IgD-negative memory B cell (primary cell): ENCODE measurements around the gene ATXN7L2. TPM values are rescaled to one million over a fixed set of nuclear protein-coding genes. Genes with fewer than 3 reads are reported as not detected.
"Not testable (repeated sequence)": the region's sequence is repeated elsewhere in the genome, so short reads cannot be mapped to it uniquely, and the experiment has no call there.

Source experiments
- H3K27ac Mint-ChIP-seq, 3 donors: one replicate each; pipeline ENCODE4 v1.8.0; 2020 to 2022; ENCODE audit warnings: mild to moderate bottlenecking in 3 of 3, mixed read lengths in 3 of 3, moderate library complexity in 1 of 3
- H3K27me3 Mint-ChIP-seq: one replicate; pipeline ENCODE4 v1.8.0; 2021; ENCODE audit warnings: mixed read lengths
- H3K36me3 Mint-ChIP-seq: one replicate; pipeline ENCODE4 v1.8.0; 2020; ENCODE audit warnings: mild to moderate bottlenecking, mixed read lengths
- H3K4me1 Mint-ChIP-seq, 3 donors: one replicate each; pipeline ENCODE4 v1.8.0; 2020 to 2022; ENCODE audit warnings: mixed read lengths in 3 of 3, mild to moderate bottlenecking in 1 of 3
- H3K4me3 Mint-ChIP-seq, 4 donors: one replicate each; pipeline ENCODE4 v1.8.0; 2020 to 2022; ENCODE audit warnings: mild to moderate bottlenecking in 4 of 4, mixed read lengths in 4 of 4, moderate library complexity in 3 of 4
- H3K9me3 Mint-ChIP-seq, 3 donors: one replicate each; pipeline ENCODE4 v1.8.0; 2020 to 2021; ENCODE audit warnings: mixed read lengths in 3 of 3, mild to moderate bottlenecking in 1 of 3
- polyA plus RNA-seq: library from polyadenylated mRNA; unstranded; fragments of 300-500 nt; fragmentation: Illumina TruSeq; gene quantifications from one replicate; pipeline ENCODE4 v1.2.3, GENCODE V29; 2021

ATXN7L2 gene, protein sequence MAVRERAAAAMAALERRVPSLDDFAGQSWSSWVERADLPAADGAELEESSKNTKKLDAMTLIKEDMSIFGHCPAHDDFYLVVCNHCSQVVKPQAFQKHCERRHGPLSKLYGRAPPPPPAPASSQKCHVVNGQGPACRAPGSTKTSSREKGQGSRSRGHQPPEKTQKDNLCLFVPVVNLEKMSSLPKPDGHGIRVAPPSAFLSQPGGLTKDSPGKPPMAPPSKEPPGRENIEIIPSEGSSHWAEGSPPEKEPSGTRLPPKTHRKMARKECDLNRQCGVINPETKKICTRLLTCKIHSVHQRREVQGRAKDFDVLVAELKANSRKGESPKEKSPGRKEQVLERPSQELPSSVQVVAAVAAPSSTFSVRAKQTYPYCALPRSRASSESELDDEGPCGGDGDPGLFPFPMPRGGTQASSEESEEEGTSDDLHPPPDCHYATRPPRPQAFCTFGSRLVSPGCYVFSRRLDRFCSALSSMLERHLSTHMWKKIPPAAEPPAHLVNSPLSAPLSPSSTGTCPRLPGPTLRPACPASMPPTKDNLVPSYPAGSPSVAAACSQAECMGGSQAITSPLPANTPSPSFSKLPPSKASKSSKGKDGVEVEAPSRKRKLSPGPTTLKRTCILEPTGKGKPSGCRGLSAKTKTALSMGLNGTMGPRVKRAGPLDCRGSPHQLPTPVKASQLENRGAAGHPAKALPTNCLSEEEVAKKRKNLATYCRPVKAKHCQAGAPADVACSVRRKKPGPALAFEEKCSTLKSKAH
- 7.3 TPM for polyA plus RNA-seq

- Mint-ChIP-seq H3K27ac (peak within 1 kb of the TSS; percentile 82 to 92 (median 85)), H3K4me1 (peaks cover 9 to 18% (median 12%) of the 10 kb centered on the region in 3 donors), H3K36me3 (no peaks in the 10 kb centered on the region), H3K4me3 (peak within 1 kb of the TSS; percentile 92 to 97 (median 96)), H3K9me3 (no peaks in the 10 kb centered on the region), H3K27me3 (peaks cover 7% of the 10 kb centered on the region)
These were observed at the start of gene ATXN7L2 for GRCh38 chr1:109483672-109484518. Gene ATXN7L2, plus strand, starts transcription at chr1:109483905. Its CDS starts 49 bp downstream, at chr1:109483954.

- Mint-ChIP-seq H3K4me1 (no peaks in the 10 kb centered on the region), H3K4me3 (no peak overlapping the region), H3K9me3 (peaks cover 2 to 7% (median 2%) of the 10 kb centered on the region in 3 donors), H3K27me3 (peaks cover 1% of the 10 kb centered on the region), H3K27ac (no peak overlapping the region), H3K36me3 (no peaks in the 10 kb centered on the region)
These were observed 49.2 kb upstream of the ATXN7L2 start for GRCh38 chr1:109434484-109434883.

DNA sequence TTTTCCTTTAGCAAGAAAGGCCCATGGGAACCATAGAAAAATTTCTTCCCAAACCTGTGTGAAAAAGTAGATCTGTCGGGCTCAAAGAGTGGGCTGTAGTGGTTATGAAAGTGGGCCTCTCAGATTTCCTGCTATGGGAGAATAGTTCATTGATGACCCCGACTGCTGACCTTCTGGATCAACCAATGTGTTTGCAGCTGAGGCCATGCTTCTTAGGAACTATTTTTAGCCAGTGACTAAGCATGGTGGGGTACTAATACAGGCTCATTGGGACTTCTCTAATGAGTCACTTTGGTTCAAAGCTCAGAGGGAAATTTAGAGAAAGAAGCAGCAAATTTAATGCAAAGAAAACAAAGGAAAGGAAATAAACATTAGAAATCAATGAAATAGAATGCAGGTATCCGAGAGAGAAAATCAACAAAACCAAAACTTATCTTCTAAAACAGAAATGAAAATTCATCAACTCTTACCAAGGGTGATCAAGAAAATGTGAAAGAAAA lies 44.9 kb upstream of the ATXN7L2 start:
- Mint-ChIP-seq H3K4me3 (no peak overlapping the region), H3K9me3 (peaks cover 0 to 7% (median 2%) of the 10 kb centered on the region in 3 donors), H3K36me3 (no peaks in the 10 kb centered on the region), H3K4me1 (no peaks in the 10 kb centered on the region), H3K27ac (no peak overlapping the region), H3K27me3 (peaks cover 1% of the 10 kb centered on the region)

- Mint-ChIP-seq H3K9me3 (no peaks in the 10 kb centered on the region), H3K36me3 (no peaks in the 10 kb centered on the region), H3K4me1 (peaks cover 0 to 2% (median 0%) of the 10 kb centered on the region in 3 donors), H3K4me3 (no peak overlapping the region), H3K27ac (no peak overlapping the region), H3K27me3 (no peaks in the 10 kb centered on the region)
These were observed 42.6 kb upstream of the ATXN7L2 start for GRCh38 chr1:109441069-109441468.

DNA sequence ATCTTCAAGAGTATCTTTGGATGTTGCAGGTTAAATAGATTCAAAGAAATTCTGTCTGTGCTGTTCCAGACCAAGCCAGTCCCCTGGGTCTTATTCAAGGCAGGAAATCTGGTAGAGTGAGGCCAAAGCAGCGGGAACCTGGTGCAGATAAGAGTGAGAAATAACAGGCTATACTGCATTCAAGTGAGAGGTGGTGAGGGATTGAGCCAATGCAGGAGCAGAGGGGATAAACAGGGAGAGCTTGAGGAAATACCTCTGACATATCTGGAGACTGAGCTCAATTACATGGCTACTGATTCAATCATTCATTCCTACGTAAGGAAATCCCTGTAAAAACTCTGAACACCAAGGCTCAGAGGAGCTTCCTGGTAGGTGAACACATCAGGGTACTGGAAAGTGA lies 40.2 kb upstream of the ATXN7L2 start:
- Mint-ChIP-seq H3K36me3 (no peaks in the 10 kb centered on the region), H3K27me3 (peaks cover 3% of the 10 kb centered on the region), H3K4me1 (peaks cover 0 to 2% (median 2%) of the 10 kb centered on the region in 3 donors), H3K27ac (no peak overlapping the region), H3K9me3 (no peaks in the 10 kb centered on the region), H3K4me3 (no peak overlapping the region)

DNA sequence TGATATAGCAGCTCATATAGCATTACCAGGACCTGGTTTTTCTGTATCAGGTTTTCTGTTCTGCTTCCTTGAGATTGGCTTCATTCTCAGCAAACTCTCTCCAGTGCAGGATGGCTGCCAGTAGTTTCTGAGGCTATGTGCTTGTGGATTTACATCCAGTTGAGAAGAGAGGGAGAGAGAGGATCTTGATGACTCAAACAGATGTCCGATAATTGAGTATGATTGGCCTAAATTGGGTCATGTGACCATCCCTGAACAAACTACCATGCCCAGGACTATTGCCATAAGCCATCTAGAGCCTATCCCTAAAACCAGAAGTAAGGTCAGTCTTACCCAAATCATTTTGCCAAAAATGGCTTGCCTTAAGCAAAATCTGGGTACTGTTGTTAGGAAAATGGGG lies 39.4 kb upstream of the ATXN7L2 start:
- H3K4me1 Mint-ChIP-seq: peaks cover 0 to 2% (median 2%) of the 10 kb centered on the region in 3 donors
- no peak overlapping the region for H3K27ac Mint-ChIP-seq
- H3K9me3 Mint-ChIP-seq: no peaks in the 10 kb centered on the region
- no peak overlapping the region for H3K4me3 Mint-ChIP-seq
- peaks cover 3% of the 10 kb centered on the region for H3K27me3 Mint-ChIP-seq
- no peaks in the 10 kb centered on the region for H3K36me3 Mint-ChIP-seq

DNA sequence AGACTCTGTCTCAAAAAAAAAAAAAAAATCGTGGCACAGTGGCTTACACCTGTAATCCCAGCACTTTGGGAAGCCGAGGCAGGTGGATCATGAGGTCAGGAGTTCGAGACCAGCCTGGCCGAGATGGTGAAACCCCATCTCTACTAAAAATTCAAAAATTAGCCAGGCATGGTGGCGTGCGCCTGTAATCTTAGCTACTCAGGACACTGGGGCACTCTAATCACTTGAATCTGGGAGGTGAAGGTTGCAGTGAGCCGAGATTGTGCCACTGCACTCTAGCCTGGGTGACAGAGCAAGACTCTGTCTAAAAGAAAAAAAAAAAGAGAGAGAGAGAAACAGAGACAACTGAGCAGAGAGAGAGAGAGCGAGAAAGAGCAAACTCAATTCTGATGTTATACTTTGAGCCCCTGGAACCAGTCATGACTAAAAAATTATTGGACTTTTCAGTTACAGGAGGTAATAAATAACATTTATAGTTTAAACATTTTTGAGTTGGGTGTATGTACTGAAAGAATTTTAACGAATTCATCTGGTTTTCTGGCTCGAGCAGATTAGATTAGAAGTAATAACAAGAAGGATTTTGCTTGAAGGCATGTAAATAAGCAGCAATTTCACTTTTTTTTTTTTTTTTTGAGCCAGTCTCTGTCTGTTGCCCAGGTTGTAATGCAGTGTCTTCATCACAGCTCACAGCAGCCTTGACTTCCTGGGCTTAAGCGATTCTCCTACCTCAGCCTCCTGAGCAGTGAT lies 37.6 kb upstream of the ATXN7L2 start:
- not testable (repeated sequence) for H3K36me3 Mint-ChIP-seq
- peaks cover 12% of the 10 kb centered on the region for H3K27me3 Mint-ChIP-seq

DNA sequence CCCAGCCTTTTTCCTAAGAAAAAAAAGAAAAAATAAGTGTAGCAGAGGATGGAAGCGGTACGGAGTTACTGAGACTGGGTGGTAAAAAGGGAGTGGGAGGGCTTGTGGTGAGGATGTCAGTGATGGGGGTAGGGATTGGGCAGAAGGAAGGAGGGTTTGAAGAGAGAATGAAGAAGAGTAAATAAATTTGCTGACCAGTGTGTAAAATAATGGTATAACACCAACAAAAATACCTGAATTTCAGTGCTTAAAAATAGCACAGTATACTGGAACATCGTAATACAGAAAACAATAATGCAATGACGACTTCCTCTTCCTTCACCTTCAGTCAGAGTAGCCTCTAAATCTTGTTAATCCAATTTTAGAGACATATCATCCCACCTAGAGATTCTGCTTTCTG lies 36.2 kb upstream of the ATXN7L2 start:
- Mint-ChIP-seq H3K9me3 (peaks cover 0 to 4% (median 3%) of the 10 kb centered on the region in 3 donors), H3K27me3 (peaks cover 12% of the 10 kb centered on the region)

More for the DNA sequence above, 37.6 kb upstream of the ATXN7L2 start:
- H3K9me3 Mint-ChIP-seq, H3K27ac Mint-ChIP-seq, H3K4me3 Mint-ChIP-seq, H3K4me1 Mint-ChIP-seq: not testable (repeated sequence)

GRCh38 chr1:109454497-109455133 lies 29.1 kb upstream of the ATXN7L2 start:
- H3K9me3 Mint-ChIP-seq: peaks cover 10 to 17% (median 16%) of the 10 kb centered on the region in 3 donors
- H3K4me3 Mint-ChIP-seq: no peak overlapping the region
- no peak overlapping the region for H3K27ac Mint-ChIP-seq
- peaks cover 18% of the 10 kb centered on the region for H3K27me3 Mint-ChIP-seq
- H3K36me3 Mint-ChIP-seq: no peaks in the 10 kb centered on the region
- H3K4me1 Mint-ChIP-seq: peaks cover 0 to 2% (median 0%) of the 10 kb centered on the region in 3 donors

More for the DNA sequence above, 36.2 kb upstream of the ATXN7L2 start:
- no peak overlapping the region for H3K4me3 Mint-ChIP-seq
- H3K4me1 Mint-ChIP-seq: peaks cover 0 to 2% (median 2%) of the 10 kb centered on the region in 3 donors
- H3K27ac Mint-ChIP-seq: no peak overlapping the region
- peaks cover 1% of the 10 kb centered on the region for H3K36me3 Mint-ChIP-seq

- Mint-ChIP-seq H3K4me1 (peaks cover 0 to 2% (median 0%) of the 10 kb centered on the region in 3 donors), H3K4me3 (no peak overlapping the region), H3K9me3 (peaks cover 6 to 17% (median 15%) of the 10 kb centered on the region in 3 donors), H3K27me3 (peaks cover 20% of the 10 kb centered on the region), H3K27ac (no peak overlapping the region), H3K36me3 (no peaks in the 10 kb centered on the region)
These were observed 25.9 kb upstream of the ATXN7L2 start for GRCh38 chr1:109457819-109458218.

DNA sequence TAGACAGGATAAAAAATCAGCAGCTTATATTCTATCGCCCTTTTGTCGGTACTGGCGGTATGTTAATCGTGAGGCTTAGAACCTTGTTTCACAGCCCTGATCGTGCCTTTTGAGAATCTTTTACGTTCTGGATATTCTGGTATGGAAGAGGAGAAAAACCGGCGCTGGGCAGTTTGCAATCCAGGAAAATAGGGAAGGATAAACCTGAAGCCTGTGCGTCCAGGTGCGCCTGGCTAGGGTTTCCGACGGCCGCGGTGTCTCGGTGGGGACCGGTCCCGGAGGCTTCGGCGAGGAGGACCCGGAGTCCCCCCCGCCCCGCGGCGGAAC lies 17.6 kb upstream of the ATXN7L2 start:
- Mint-ChIP-seq H3K27ac (peak overlapping the region in 1 of 3 donors; percentile 64), H3K36me3 (no peaks in the 10 kb centered on the region), H3K27me3 (peaks cover 43% of the 10 kb centered on the region), H3K9me3 (no peaks in the 10 kb centered on the region), H3K4me3 (peak overlapping the region in 3 of 4 donors; percentile 47 to 85 (median 82)), H3K4me1 (peaks cover 0 to 12% (median 0%) of the 10 kb centered on the region in 3 donors)

GRCh38 chr1:109466452-109467300 lies 17.0 kb upstream of the ATXN7L2 start, which contains the start of gene SYPL2:
Gene SYPL2, plus strand, starts transcription at chr1:109466546. Its CDS starts 298 bp downstream, at chr1:109466844.
- Mint-ChIP-seq H3K27ac (peak within 1 kb of the TSS in 1 of 3 donors; percentile 64), H3K4me1 (peaks cover 0 to 12% (median 0%) of the 10 kb centered on the region in 3 donors), H3K27me3 (peaks cover 41% of the 10 kb centered on the region), H3K36me3 (no peaks in the 10 kb centered on the region), H3K9me3 (no peaks in the 10 kb centered on the region), H3K4me3 (peak within 1 kb of the TSS; percentile 41 to 85 (median 68))

GRCh38 chr1:109467301-109467777 lies 16.4 kb upstream of the ATXN7L2 start:
- H3K27me3 Mint-ChIP-seq: peaks cover 40% of the 10 kb centered on the region
- no peaks in the 10 kb centered on the region for H3K9me3 Mint-ChIP-seq
- no peak overlapping the region for H3K27ac Mint-ChIP-seq
- H3K4me1 Mint-ChIP-seq: peaks cover 0 to 12% (median 0%) of the 10 kb centered on the region in 3 donors
- H3K4me3 Mint-ChIP-seq: peak overlapping the region in 3 of 4 donors; percentile 41 to 66 (median 51)
- H3K36me3 Mint-ChIP-seq: no peaks in the 10 kb centered on the region
